ENCODE measurements around the gene SLC6A19.

SLC6A19 gene

GRCh38 chr5:1211701-1212100, 10.3 kb downstream of the SLC6A19 start:
- DNase-seq: no peak

GRCh38 chr5:1212271-1212670, 10.9 kb downstream of the SLC6A19 start:
- DNase-seq: no peak

- no peak for DNase-seq
Observed at GRCh38 chr5:1212881-1213280, 11.5 kb downstream of the SLC6A19 start.

GRCh38 chr5:1213508-1214162, 12.2 kb downstream of the SLC6A19 start:
- DNase-seq: no peak

GRCh38 chr5:1214163-1214935, 13.0 kb downstream of the SLC6A19 start:
- no peak for DNase-seq

- no peak for DNase-seq
Observed at GRCh38 chr5:1214936-1215220, 13.5 kb downstream of the SLC6A19 start.

- DNase-seq: no peak
Observed at GRCh38 chr5:1215320-1216096, 14.1 kb downstream of the SLC6A19 start.

- DNase-seq: no peak
Observed at GRCh38 chr5:1216211-1216917, 15.0 kb downstream of the SLC6A19 start.

GRCh38 chr5:1216918-1217295, 15.5 kb downstream of the SLC6A19 start:
- no peak for DNase-seq

- DNase-seq: no peak
Observed at GRCh38 chr5:1217596-1218206, 16.3 kb downstream of the SLC6A19 start.

GRCh38 chr5:1218351-1219080, 17.1 kb downstream of the SLC6A19 start:
- no peak for DNase-seq

- DNase-seq: no peak
Observed at GRCh38 chr5:1219098-1219767, 17.8 kb downstream of the SLC6A19 start.

- no peak for DNase-seq
Observed at GRCh38 chr5:1219768-1220100, 18.3 kb downstream of the SLC6A19 start.

- DNase-seq: no peak
Observed at GRCh38 chr5:1220351-1220750, 19.0 kb downstream of the SLC6A19 start.

- no peak for DNase-seq
Observed at GRCh38 chr5:1220831-1221230, 19.4 kb downstream of the SLC6A19 start.

GRCh38 chr5:1221721-1222120, 20.3 kb downstream of the SLC6A19 start:
- no peak for DNase-seq

- no peak for DNase-seq
Observed at GRCh38 chr5:1222147-1222546, 20.8 kb downstream of the SLC6A19 start.

- DNase-seq: no peak
Observed at GRCh38 chr5:1222621-1223277, 21.4 kb downstream of the SLC6A19 start.

GRCh38 chr5:1223278-1223670, 21.9 kb downstream of the SLC6A19 start:
- no peak for DNase-seq

GRCh38 chr5:1224631-1225030, 23.2 kb downstream of the SLC6A19 start:
- no peak for DNase-seq

GRCh38 chr5:1225081-1225480, 23.7 kb downstream of the SLC6A19 start, which contains the start of gene SLC6A18:
Gene SLC6A18 (plus strand): TSS chr5:1225381. CDS start chr5:1225478, 97 bp downstream.
- DNase-seq: no peak
